H1 (cell line): ENCODE measurements around the gene RNF149. TPM values are rescaled to one million over a fixed set of nuclear protein-coding genes. Genes with fewer than 3 reads are reported as not detected.

Experiments
- CHD7 ChIP-seq: fragments of 300-600 bp; sonication (generic); IDR thresholded peaks from 2 replicates; pipeline ENCODE4 v1.7.1; 2012; ENCODE audit warnings: low read length, moderate library complexity, mild to moderate bottlenecking, inconsistent platforms; ENCODE audit not compliant: insufficient replicate concordance
- CREB1 ChIP-seq: IDR thresholded peaks from 2 replicates; pipeline ENCODE4 v1.6.1; 2012; ENCODE audit warnings: inconsistent platforms
- EP300 ChIP-seq, 2 experiments: IDR thresholded peaks; 1 replicate in 1 of 2; 2 replicates in 1 of 2; pipeline ENCODE4 v1.6.1; 2011 to 2012; ENCODE audit warnings: low read depth in 2 of 2, low read length in 2 of 2, mild to moderate bottlenecking in 2 of 2, borderline replicate concordance in 1 of 2, inconsistent platforms in 1 of 2, moderate library complexity in 1 of 2
- POLR2AphosphoS5 ChIP-seq: IDR thresholded peaks from 2 replicates; pipeline ENCODE4 v1.6.1; 2011; ENCODE audit warnings: low read depth, low read length
- RXRA ChIP-seq: IDR thresholded peaks from 2 replicates; pipeline ENCODE4 v1.6.1; 2011; ENCODE audit warnings: low read depth, mild to moderate bottlenecking, low read length, moderate library complexity; ENCODE audit not compliant: insufficient read depth
- TBP ChIP-seq: IDR thresholded peaks from 2 replicates; pipeline ENCODE4 v1.6.1; 2011; ENCODE audit warnings: low read depth, low read length, improper control_type of control experiment
- polyA plus RNA-seq, 7 experiments: library from polyadenylated mRNA; depleted of rRNA in 3 of 7; stranded (reverse) in 5 of 7; unstranded in 2 of 7; fragments of >200 nt in 5 of 7; fragments of 200-250 nt in 2 of 7; gene quantifications; 1 replicate in 5 of 7; 2 replicates in 1 of 7; 4 replicates in 1 of 7; pipeline versions ENCODE4 v1.2.1 to v1.2.3, GENCODE V29; 2011 to 2013; ENCODE audit warnings: missing spikeins in 2 of 7, mixed read lengths in 2 of 7
- total RNA-seq: library from RNA; stranded (reverse); fragmentation: NEBNext Ultra II Directional; extraction: Animal tissue kit (Norgen Biotek cat#: 25700); gene quantifications from 2 replicates; pipeline ENCODE4 v1.2.1, GENCODE V29; 2021
- TF ChIP-seq, protein P1 (sequence below): IDR thresholded peaks from 2 replicates; pipeline ENCODE4 v1.6.1; 2012; ENCODE audit warnings: low read length, inconsistent platforms

The RNF149 gene
- total and polyA plus RNA-seq, 2 of the 8 experiments (the other 6 are each of a cell fraction or from before 2014, with no cell fraction given) = 16.6 to 28.2 TPM

GRCh38 chr2:101270700-101271259 is 37.7 kb downstream of the RNF149 start (continued):
- TF ChIP-seq CHD7 = no peak
- no peak for TF ChIP-seq TBP
- TF ChIP-seq RXRA = no peak
- TF ChIP-seq, protein P1, sequence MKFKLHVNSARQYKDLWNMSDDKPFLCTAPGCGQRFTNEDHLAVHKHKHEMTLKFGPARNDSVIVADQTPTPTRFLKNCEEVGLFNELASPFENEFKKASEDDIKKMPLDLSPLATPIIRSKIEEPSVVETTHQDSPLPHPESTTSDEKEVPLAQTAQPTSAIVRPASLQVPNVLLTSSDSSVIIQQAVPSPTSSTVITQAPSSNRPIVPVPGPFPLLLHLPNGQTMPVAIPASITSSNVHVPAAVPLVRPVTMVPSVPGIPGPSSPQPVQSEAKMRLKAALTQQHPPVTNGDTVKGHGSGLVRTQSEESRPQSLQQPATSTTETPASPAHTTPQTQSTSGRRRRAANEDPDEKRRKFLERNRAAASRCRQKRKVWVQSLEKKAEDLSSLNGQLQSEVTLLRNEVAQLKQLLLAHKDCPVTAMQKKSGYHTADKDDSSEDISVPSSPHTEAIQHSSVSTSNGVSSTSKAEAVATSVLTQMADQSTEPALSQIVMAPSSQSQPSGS = no peak
- TF ChIP-seq POLR2AphosphoS5 = no peak
- TF ChIP-seq EP300 (IDR thresholded peaks at IDR 0.05; ENCODE audit: borderline replicate concordance in 1 of 2, low read depth in 2 of 2, low read length in 2 of 2) = no peak
- TF ChIP-seq CREB1 = no peak
- TF ChIP-seq, all 59 proteins: peak for 0
